ENCODE data around the gene CLCN3. TPM values are rescaled to one million over a fixed set of nuclear protein-coding genes. Genes with fewer than 3 reads are reported as not detected.

The CLCN3 gene
- total and polyA plus RNA-seq, 2 of the 13 experiments (the other 11 are each of a cell fraction or from before 2014, with no cell fraction given): 13.6 to 23.7 TPM

DNA sequence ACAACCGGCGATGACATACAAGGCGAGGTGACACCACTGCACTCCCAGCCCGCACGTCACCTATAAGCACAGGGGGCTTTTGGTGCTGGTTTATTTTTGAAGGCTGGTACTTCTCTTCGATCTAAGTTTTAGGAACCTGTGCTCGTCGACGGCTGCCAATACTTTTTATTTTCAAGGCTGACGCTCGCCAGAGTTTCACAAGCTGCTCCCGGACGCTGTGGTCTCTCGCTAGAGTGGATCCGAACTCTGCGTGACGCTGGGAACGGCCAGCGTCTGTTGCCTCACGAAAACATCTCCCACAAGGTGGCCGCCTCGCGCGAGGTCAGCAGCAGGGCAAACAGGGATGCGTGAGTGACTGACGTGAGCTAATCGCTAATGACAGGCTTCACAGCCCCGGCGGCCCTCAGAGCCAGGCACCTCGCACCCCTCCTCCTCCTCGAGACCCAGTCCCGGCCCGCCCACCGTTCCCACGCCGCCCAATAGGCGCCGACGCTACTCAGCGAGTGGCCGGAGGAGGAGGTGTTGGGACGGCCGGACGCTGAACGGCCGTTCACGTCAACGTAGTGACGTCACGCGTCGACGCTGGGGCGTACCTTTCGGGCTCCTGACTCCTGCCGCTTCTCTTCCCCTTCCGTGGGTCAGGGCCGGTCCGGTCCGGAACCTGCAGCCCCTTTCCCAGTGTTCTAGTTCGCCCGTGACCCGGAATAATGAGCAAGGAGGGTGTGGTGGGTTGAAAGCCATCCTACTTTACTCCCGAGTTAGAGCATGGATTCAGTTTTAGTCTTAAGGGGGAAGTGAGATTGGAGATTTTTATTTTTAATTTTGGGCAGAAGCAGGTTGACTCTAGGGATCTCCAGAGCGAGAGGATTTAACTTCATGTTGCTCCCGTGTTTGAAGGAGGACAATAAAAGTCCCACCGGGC, at the start of gene CLCN3 (continued):
- TF ChIP-seq, protein P1, sequence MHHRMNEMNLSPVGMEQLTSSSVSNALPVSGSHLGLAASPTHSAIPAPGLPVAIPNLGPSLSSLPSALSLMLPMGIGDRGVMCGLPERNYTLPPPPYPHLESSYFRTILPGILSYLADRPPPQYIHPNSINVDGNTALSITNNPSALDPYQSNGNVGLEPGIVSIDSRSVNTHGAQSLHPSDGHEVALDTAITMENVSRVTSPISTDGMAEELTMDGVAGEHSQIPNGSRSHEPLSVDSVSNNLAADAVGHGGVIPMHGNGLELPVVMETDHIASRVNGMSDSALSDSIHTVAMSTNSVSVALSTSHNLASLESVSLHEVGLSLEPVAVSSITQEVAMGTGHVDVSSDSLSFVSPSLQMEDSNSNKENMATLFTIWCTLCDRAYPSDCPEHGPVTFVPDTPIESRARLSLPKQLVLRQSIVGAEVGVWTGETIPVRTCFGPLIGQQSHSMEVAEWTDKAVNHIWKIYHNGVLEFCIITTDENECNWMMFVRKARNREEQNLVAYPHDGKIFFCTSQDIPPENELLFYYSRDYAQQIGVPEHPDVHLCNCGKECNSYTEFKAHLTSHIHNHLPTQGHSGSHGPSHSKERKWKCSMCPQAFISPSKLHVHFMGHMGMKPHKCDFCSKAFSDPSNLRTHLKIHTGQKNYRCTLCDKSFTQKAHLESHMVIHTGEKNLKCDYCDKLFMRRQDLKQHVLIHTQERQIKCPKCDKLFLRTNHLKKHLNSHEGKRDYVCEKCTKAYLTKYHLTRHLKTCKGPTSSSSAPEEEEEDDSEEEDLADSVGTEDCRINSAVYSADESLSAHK (CRISPR knock-in tag; IDR thresholded peaks at IDR 0.05; ENCODE audit: borderline replicate concordance): no peak
- TF ChIP-seq TEAD2 (CRISPR knock-in tag; IDR thresholded peaks at IDR 0.05): no peak
- TF ChIP-seq ZNF577 (CRISPR knock-in tag; IDR thresholded peaks at IDR 0.05; ENCODE audit: borderline replicate concordance, low read depth): 0 out of 2 replicates have a peak, but pooled peaks have one; percentile 33
- TF ChIP-seq, protein P2, sequence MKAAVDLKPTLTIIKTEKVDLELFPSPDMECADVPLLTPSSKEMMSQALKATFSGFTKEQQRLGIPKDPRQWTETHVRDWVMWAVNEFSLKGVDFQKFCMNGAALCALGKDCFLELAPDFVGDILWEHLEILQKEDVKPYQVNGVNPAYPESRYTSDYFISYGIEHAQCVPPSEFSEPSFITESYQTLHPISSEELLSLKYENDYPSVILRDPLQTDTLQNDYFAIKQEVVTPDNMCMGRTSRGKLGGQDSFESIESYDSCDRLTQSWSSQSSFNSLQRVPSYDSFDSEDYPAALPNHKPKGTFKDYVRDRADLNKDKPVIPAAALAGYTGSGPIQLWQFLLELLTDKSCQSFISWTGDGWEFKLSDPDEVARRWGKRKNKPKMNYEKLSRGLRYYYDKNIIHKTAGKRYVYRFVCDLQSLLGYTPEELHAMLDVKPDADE (CRISPR knock-in tag; IDR thresholded peaks at IDR 0.05): no peak
- TF ChIP-seq EZH2 (conservative IDR thresholded peaks at IDR 0.05; ENCODE audit: low read depth, low read length): no peak
- TF ChIP-seq CAMTA2 (CRISPR knock-in tag; IDR thresholded peaks at IDR 0.05; ENCODE audit: borderline replicate concordance): 0 out of 2 replicates have a peak, but pooled peaks have one; percentile 80
- no peak for TF ChIP-seq ZNF224 (CRISPR knock-in tag; IDR thresholded peaks at IDR 0.05)
- TF ChIP-seq ZBTB7B (CRISPR knock-in tag; IDR thresholded peaks at IDR 0.05): no peak; the same call in none of the 2 replicates
- TF ChIP-seq ZFX (CRISPR knock-in tag; IDR thresholded peaks at IDR 0.05; ENCODE audit: low read depth): peak; percentile 61; the same call in 1 of the 2 replicates
- TF ChIP-seq ZNF256 (CRISPR knock-in tag; conservative IDR thresholded peaks at IDR 0.05): no peak
- TF ChIP-seq PAWR (CRISPR knock-in tag; IDR thresholded peaks at IDR 0.05; ENCODE audit: borderline replicate concordance): no peak
- TF ChIP-seq, protein P3, sequence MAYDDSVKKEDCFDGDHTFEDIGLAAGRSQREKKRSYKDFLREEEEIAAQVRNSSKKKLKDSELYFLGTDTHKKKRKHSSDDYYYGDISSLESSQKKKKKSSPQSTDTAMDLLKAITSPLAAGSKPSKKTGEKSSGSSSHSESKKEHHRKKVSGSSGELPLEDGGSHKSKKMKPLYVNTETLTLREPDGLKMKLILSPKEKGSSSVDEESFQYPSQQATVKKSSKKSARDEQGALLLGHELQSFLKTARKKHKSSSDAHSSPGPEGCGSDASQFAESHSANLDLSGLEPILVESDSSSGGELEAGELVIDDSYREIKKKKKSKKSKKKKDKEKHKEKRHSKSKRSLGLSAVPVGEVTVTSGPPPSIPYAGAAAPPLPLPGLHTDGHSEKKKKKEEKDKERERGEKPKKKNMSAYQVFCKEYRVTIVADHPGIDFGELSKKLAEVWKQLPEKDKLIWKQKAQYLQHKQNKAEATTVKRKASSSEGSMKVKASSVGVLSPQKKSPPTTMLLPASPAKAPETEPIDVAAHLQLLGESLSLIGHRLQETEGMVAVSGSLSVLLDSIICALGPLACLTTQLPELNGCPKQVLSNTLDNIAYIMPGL (CRISPR knock-in tag; IDR thresholded peaks at IDR 0.05; ENCODE audit: borderline replicate concordance in 1 of 2, low read depth in 1 of 2): peak; percentile 69 to 71
- TF ChIP-seq ZNF572 (CRISPR knock-in tag; IDR thresholded peaks at IDR 0.05): no peak
- TF ChIP-seq, protein P4, sequence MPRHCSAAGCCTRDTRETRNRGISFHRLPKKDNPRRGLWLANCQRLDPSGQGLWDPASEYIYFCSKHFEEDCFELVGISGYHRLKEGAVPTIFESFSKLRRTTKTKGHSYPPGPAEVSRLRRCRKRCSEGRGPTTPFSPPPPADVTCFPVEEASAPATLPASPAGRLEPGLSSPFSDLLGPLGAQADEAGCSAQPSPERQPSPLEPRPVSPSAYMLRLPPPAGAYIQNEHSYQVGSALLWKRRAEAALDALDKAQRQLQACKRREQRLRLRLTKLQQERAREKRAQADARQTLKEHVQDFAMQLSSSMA (CRISPR knock-in tag; IDR thresholded peaks at IDR 0.05): no peak; the same call in none of the 2 replicates
- peak; percentile 74 for TF ChIP-seq PHF5A (CRISPR knock-in tag; IDR thresholded peaks at IDR 0.05; ENCODE audit: low read depth, unreplicated experiment)

All from HepG2 (cell line).